NB4 (cell line): ENCODE data around the gene UAP1.

Source experiments
- MYC ChIP-seq: IDR thresholded peaks from 2 replicates; pipeline ENCODE4 v1.6.1; 2011; ENCODE audit warnings: low read depth, low read length
- POLR2A ChIP-seq: IDR thresholded peaks from 2 replicates; pipeline ENCODE4 v1.6.1; 2011; ENCODE audit warnings: mild to moderate bottlenecking; ENCODE audit not compliant: insufficient read length; ENCODE audit errors: extremely low read depth
- TF ChIP-seq, protein P1 (sequence below): IDR thresholded peaks from one replicate; pipeline ENCODE4 v1.5.1; 2012; ENCODE audit warnings: low read depth, low read length
- TF ChIP-seq, protein P2 (sequence below): IDR thresholded peaks from 2 replicates; pipeline ENCODE4 v1.6.1; 2011; ENCODE audit warnings: low read depth, low read length

DNA sequence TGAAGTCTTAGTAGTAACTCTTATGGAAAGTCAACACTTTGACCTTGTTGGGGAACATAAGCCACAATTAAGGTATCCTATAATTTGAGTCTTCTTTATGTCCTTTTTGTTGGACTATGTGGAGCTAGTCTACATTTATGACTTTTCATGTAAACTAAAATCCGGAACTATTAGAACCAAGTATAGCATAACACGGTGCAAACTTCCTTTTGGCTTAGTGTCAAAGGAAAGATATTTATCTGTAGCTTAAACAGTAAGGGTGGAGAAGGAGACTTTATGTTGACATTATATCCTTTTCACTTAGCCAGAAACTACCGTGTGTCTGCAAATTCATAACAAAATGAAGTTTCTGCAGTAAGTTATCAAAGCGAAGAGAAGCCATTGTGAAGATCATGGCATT, 7.3 kb downstream of the UAP1 start:
- TF ChIP-seq, protein P1, sequence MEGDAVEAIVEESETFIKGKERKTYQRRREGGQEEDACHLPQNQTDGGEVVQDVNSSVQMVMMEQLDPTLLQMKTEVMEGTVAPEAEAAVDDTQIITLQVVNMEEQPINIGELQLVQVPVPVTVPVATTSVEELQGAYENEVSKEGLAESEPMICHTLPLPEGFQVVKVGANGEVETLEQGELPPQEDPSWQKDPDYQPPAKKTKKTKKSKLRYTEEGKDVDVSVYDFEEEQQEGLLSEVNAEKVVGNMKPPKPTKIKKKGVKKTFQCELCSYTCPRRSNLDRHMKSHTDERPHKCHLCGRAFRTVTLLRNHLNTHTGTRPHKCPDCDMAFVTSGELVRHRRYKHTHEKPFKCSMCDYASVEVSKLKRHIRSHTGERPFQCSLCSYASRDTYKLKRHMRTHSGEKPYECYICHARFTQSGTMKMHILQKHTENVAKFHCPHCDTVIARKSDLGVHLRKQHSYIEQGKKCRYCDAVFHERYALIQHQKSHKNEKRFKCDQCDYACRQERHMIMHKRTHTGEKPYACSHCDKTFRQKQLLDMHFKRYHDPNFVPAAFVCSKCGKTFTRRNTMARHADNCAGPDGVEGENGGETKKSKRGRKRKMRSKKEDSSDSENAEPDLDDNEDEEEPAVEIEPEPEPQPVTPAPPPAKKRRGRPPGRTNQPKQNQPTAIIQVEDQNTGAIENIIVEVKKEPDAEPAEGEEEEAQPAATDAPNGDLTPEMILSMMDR: no peak
- TF ChIP-seq POLR2A (no peak), MYC (no peak)
- TF ChIP-seq, protein P2, sequence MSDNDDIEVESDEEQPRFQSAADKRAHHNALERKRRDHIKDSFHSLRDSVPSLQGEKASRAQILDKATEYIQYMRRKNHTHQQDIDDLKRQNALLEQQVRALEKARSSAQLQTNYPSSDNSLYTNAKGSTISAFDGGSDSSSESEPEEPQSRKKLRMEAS: no peak
